Thymus (tissue), 11 donors: ENCODE data around the gene DHRS9. TPM values are rescaled to one million over a fixed set of nuclear protein-coding genes. Genes with fewer than 3 reads are reported as not detected.
"Not testable (repeated sequence)": the region's sequence is repeated elsewhere in the genome, so short reads cannot be mapped to it uniquely, and the experiment has no call there.

Experiments
- DNase-seq, 9 donors: peaks; one replicate each; pipeline ENCODE4 v3.0.0-alpha.2; 2013; ENCODE audit warnings: low spot score in 9 of 9, low read depth in 6 of 9, missing footprints in 1 of 9
- H3K27ac ChIP-seq, 2 donors: one replicate each; pipeline ENCODE4 v1.5.1; 2013; ENCODE audit warnings: control low read depth in 1 of 2, low read depth in 1 of 2, low read length in 1 of 2, mild to moderate bottlenecking in 1 of 2, moderate library complexity in 1 of 2
- H3K27me3 ChIP-seq, 2 donors: one replicate each; pipeline ENCODE4 v1.5.1; 2013; ENCODE audit warnings: low read length in 1 of 2; ENCODE audit not compliant: control insufficient read depth in 2 of 2, insufficient read depth in 1 of 2
- H3K36me3 ChIP-seq, 2 donors: one replicate each; pipeline ENCODE4 v1.5.1; 2013; ENCODE audit warnings: low read length in 1 of 2, mild to moderate bottlenecking in 1 of 2, moderate library complexity in 1 of 2; ENCODE audit not compliant: control insufficient read depth in 2 of 2, insufficient read depth in 2 of 2
- H3K4me1 ChIP-seq, 2 donors: one replicate each; pipeline ENCODE4 v1.5.1; 2013; ENCODE audit warnings: low read length in 2 of 2; ENCODE audit not compliant: control insufficient read depth in 2 of 2, insufficient read depth in 2 of 2
- H3K4me3 ChIP-seq, 2 donors: one replicate each; pipeline ENCODE4 v1.5.1; 2013; ENCODE audit warnings: low read length in 2 of 2, control low read depth in 1 of 2, mild to moderate bottlenecking in 1 of 2
- H3K9me3 ChIP-seq, 2 donors: one replicate each; pipeline ENCODE4 v1.5.1; 2013; ENCODE audit warnings: low read length in 1 of 2, mild to moderate bottlenecking in 1 of 2; ENCODE audit not compliant: control insufficient read depth in 2 of 2, insufficient read depth in 1 of 2
- WGBS: extraction: QIAGEN DNeasy Blood & Tissue Kit; methylation state at CpG from one replicate; pipeline ENCODE4 v1.1.7; 2013; 5-methylcytosine and 5-hydroxymethylcytosine counted together
- polyA plus RNA-seq: library from polyadenylated mRNA; stranded (reverse); fragments of 200-250 nt; gene quantifications from one replicate; pipeline ENCODE4 v1.2.3, GENCODE V29; 2013
- total RNA-seq: library from RNA; stranded (reverse); fragments of 120-200 nt; gene quantifications from one replicate; pipeline ENCODE4 v1.2.4, GENCODE V29; 2013
- donor health status: healthy.

The DHRS9 gene
- total and polyA plus RNA-seq, 2 donors = 0.85 to 3.1 TPM

DNA sequence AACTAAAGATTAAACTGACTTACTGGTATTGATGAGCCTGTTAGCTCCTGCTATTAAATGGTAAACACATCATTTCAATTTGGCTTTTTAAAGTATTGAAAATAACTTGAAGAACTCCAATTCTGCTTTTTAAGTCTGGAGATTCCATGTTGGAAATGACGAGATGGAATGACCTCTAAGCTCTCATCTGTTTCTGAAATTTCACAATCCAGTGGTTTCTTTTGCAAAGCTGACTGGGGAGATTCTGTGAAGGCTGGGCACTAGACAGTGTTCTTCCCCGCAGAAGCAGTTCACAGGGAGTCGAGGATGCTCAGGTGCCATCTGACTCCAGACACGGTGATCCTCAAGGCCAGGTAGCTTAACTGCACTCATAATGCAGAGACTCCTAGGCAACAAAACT is 44.7 kb downstream of the DHRS9 start:
- Histone ChIP-seq H3K27ac (no peak overlapping the region), H3K36me3 (no peaks in the 10 kb centered on the region), H3K4me1 (peaks cover 0 to 21% of the 10 kb centered on the region in 2 donors), H3K9me3 (no peaks in the 10 kb centered on the region), H3K27me3 (no peaks in the 10 kb centered on the region), H3K4me3 (no peak overlapping the region)
- no peak for DNase-seq
- 99% methylated on average over 4 of the region's 4 CpGs for WGBS

DNA sequence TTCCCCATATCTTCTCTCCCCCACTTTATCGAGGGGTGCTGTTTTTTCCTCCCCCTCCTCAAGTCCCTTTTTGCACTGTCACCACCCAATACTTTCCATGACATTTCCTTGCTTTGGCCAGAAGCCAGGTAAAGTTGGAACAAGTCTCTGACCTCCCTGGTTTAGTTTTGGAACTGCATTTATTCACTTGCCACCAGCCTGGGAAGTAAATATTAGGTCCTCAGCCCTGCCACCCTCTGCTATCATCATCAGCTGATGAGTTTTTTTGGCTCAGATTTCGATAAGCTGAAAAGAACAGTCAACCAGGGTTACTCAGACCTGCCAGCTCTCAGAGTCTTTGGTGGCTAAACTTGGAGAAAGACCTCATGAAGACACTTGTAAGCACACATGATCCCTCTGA is 47.0 kb downstream of the DHRS9 start:
- H3K36me3 ChIP-seq = no peaks in the 10 kb centered on the region
- no peak overlapping the region for H3K27ac ChIP-seq
- no peaks in the 10 kb centered on the region for H3K4me1 ChIP-seq
- H3K9me3 ChIP-seq = peaks cover 0 to 6% of the 10 kb centered on the region in 2 donors
- H3K4me3 ChIP-seq = no peak overlapping the region
- no peak for DNase-seq
- no peaks in the 10 kb centered on the region for H3K27me3 ChIP-seq
- WGBS = 76% methylated on average over 2 of the region's 2 CpGs

DNA sequence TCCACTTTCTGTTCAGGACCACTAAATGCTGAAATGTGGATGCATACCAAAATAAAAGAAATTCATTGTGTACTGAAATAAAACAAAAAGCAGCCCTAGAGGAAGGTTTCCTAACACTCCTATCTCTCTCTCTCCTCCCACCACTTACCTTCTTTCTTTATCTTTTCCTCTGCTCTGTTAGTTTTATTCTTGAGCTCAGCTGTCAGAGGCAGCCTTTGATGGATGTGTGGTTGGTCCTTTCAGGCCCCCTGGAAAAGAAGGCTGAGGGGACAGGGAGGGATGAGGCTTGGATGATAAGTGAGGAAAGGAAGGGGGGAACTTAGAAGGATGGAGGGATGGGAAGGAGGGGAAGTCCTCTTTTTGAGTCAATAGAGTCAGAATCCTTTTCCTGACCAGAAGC is 47.6 kb downstream of the DHRS9 start:
- no peaks in the 10 kb centered on the region for H3K36me3 ChIP-seq
- H3K27me3 ChIP-seq = no peaks in the 10 kb centered on the region
- no peak overlapping the region for H3K4me3 ChIP-seq
- H3K4me1 ChIP-seq = no peaks in the 10 kb centered on the region
- peaks cover 0 to 7% of the 10 kb centered on the region in 2 donors for H3K9me3 ChIP-seq
- no peak for DNase-seq
- no peak overlapping the region for H3K27ac ChIP-seq

GRCh38 chr2:169118060-169118459 is 48.7 kb downstream of the DHRS9 start:
- H3K4me3 ChIP-seq = no peak overlapping the region
- H3K4me1 ChIP-seq = no peaks in the 10 kb centered on the region
- peaks cover 0 to 7% of the 10 kb centered on the region in 2 donors for H3K9me3 ChIP-seq
- no peaks in the 10 kb centered on the region for H3K36me3 ChIP-seq
- 80% methylated on average over 2 of the region's 2 CpGs for WGBS
- no peaks in the 10 kb centered on the region for H3K27me3 ChIP-seq
- H3K27ac ChIP-seq = no peak overlapping the region
- DNase-seq = no peak

- Histone ChIP-seq H3K4me1 (no peaks in the 10 kb centered on the region), H3K9me3 (peaks cover 0 to 7% of the 10 kb centered on the region in 2 donors), H3K36me3 (no peaks in the 10 kb centered on the region), H3K27ac (no peak overlapping the region), H3K4me3 (no peak overlapping the region), H3K27me3 (no peaks in the 10 kb centered on the region)
- no peak for DNase-seq
- 73% methylated on average over 4 of the region's 4 CpGs for WGBS
Observed at GRCh38 chr2:169119123-169119760, 49.9 kb downstream of the DHRS9 start.

DNA sequence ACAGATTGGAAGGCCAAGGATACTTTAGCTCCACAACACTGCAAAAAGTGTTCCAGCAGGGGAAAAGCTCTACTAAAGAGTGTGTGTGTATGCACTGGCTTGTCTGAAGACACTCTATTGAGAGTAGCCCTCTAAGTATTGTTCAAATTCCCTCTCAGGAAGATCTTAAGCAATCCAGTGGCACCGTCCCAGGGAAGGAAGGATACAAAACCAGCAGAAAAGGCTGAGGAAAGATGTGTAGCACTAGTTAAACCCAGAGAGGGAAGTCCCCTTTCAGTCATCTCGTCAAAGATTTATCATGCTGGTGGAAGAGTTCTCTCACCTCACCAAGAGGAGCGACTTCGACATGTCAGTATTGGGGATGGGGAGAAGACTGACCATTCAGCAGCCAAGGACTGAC is 50.5 kb downstream of the DHRS9 start:
- H3K4me1 ChIP-seq = no peaks in the 10 kb centered on the region
- 96% methylated on average over 4 of the region's 4 CpGs for WGBS
- H3K27me3 ChIP-seq = no peaks in the 10 kb centered on the region
- peaks cover 0 to 7% of the 10 kb centered on the region in 2 donors for H3K9me3 ChIP-seq
- H3K4me3 ChIP-seq = no peak overlapping the region
- DNase-seq = no peak
- H3K27ac ChIP-seq = no peak overlapping the region
- no peaks in the 10 kb centered on the region for H3K36me3 ChIP-seq

- no peak for DNase-seq
- H3K4me3 ChIP-seq = no peak overlapping the region
- no peaks in the 10 kb centered on the region for H3K36me3 ChIP-seq
- H3K4me1 ChIP-seq = no peaks in the 10 kb centered on the region
- H3K9me3 ChIP-seq = no peaks in the 10 kb centered on the region
- 96% methylated on average over 5 of the region's 5 CpGs for WGBS
- no peak overlapping the region for H3K27ac ChIP-seq
- H3K27me3 ChIP-seq = no peaks in the 10 kb centered on the region
Observed at GRCh38 chr2:169129703-169130243, 60.4 kb downstream of the DHRS9 start.

DNA sequence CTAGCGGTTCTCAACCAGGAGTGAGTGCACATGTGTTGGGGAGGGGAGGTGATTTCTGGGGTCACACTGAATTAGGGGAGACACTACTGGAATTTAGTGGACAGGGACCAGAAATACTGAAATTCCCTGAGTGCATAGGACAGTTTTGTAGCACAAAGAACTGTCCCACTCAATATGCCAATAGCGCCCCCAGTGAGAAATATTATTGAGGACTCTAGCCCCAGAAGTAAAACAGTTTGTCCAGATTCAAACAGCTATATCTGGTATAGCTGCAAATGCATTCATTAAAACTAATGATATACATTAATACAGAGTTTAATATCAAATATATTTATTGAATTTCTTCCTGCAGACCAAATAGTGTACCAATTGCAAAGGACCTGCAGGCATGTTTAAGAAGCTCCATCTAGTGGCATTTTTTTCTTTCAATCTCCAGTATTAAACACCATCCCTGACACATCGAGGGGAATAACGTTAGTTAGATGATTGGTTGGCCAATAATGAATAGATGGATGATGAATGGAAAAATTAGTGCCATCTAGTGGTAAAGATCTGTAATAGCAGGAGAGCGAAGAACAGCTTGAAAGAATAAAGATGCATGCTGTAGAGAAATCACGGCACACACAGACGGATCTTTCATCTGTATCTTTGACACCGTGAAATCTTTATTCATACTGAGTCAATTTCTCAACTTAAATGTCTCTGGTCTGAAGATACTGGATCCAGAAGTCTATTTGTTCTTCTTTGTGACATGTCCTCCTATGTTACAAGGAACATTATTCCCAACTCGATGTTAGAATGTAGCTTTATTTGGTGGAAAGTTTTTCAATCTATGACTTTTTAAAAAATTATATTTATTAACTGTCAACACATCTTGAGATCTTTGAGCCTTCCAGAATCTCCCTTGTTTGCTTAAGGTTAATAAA is 62.5 kb downstream of the DHRS9 start:
- H3K4me3 ChIP-seq = no peak overlapping the region
- DNase-seq = peak in 4 of 9 donors; percentile 21 to 62 (median 38)
- H3K9me3 ChIP-seq = no peaks in the 10 kb centered on the region
- no peaks in the 10 kb centered on the region for H3K27me3 ChIP-seq
- WGBS = 40% methylated on average over 9 of the region's 9 CpGs
- no peak overlapping the region for H3K27ac ChIP-seq
- H3K36me3 ChIP-seq = no peaks in the 10 kb centered on the region
- H3K4me1 ChIP-seq = no peaks in the 10 kb centered on the region

DNA sequence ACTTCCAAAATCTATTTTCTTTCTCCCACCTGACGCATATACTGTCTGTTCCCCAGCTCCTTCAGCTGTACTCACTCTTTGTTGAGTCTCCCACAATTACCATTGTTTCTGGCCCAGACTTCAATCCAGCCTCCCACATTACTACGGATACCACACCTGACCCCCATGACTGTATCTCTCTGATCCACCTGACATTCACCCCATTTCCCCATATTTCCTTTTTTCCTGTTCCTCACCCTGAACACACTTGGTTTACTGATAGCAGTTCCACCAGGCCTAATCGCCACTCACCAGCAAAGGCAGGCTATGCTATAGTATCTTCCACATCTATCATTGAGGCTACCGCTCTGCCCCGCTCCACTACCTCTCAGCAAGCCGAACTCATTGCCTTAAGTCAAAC is 64.9 kb downstream of the DHRS9 start:
- H3K27ac ChIP-seq, H3K4me1 ChIP-seq, DNase-seq, H3K36me3 ChIP-seq, H3K27me3 ChIP-seq, H3K9me3 ChIP-seq, H3K4me3 ChIP-seq: not testable (repeated sequence)
- WGBS = 85% methylated on average over 6 of the region's 6 CpGs
